Mesendoderm (in vitro differentiated cells): ENCODE measurements around the gene RNF167.

Source experiments
- DNase-seq: peaks from one replicate; pipeline ENCODE4 v3.0.0; 2013
- H2AK5ac ChIP-seq: 2 replicates; pipeline ENCODE4 v1.6.1; 2013; ENCODE audit warnings: low read length, inconsistent platforms
- H2BK120ac ChIP-seq: 2 replicates; pipeline ENCODE4 v1.6.1; 2013; ENCODE audit warnings: low read depth, mild to moderate bottlenecking, low read length, moderate library complexity, mixed read lengths
- H2BK15ac ChIP-seq: replicated peaks from 2 replicates; pipeline ENCODE4 v1.6.1; 2013; ENCODE audit warnings: low read depth, mild to moderate bottlenecking, moderate library complexity
- H2BK5ac ChIP-seq: 2 replicates; pipeline ENCODE4 v1.6.1; 2013; ENCODE audit warnings: low read length, inconsistent platforms
- H3K18ac ChIP-seq: 2 replicates; pipeline ENCODE4 v1.6.1; 2013; ENCODE audit warnings: mild to moderate bottlenecking, low read length, mixed read lengths
- H3K23ac ChIP-seq: one replicate; pipeline ENCODE4 v1.6.1; 2013; ENCODE audit warnings: low read length
- H3K27ac ChIP-seq: 2 replicates; pipeline ENCODE4 v1.5.1; 2013; ENCODE audit warnings: low read depth, mild to moderate bottlenecking, inconsistent platforms, low read length, moderate library complexity
- H3K27me3 ChIP-seq: 2 replicates; pipeline ENCODE4 v1.6.1; 2013; ENCODE audit warnings: low read length, control low read depth, mild to moderate bottlenecking, inconsistent platforms; ENCODE audit not compliant: insufficient read depth, poor library complexity
- H3K36me3 ChIP-seq: 2 replicates; pipeline ENCODE4 v1.6.1; 2013; ENCODE audit warnings: low read length, inconsistent platforms; ENCODE audit not compliant: control insufficient read depth, insufficient read depth
- H3K4ac ChIP-seq: one replicate; pipeline ENCODE4 v1.6.1; 2013; ENCODE audit warnings: low read depth, mild to moderate bottlenecking, low read length, moderate library complexity
- H3K4me1 ChIP-seq: 2 replicates; pipeline ENCODE4 v1.6.1; 2013; ENCODE audit warnings: low read depth, low read length, inconsistent platforms; ENCODE audit not compliant: control insufficient read depth
- H3K4me2 ChIP-seq: 2 replicates; pipeline ENCODE4 v1.6.1; 2013; ENCODE audit warnings: low read length
- H3K4me3 ChIP-seq: 2 replicates; pipeline ENCODE4 v1.5.1; 2013; ENCODE audit warnings: mild to moderate bottlenecking, low read length
- H3K56ac ChIP-seq: one replicate; pipeline ENCODE4 v1.6.1; 2013; ENCODE audit warnings: low read length
- H3K79me1 ChIP-seq: 2 replicates; pipeline ENCODE4 v1.6.1; 2013; ENCODE audit warnings: low read length, inconsistent platforms
- H3K79me2 ChIP-seq: 2 replicates; pipeline ENCODE4 v1.6.1; 2013; ENCODE audit warnings: mild to moderate bottlenecking, low read length; ENCODE audit not compliant: control insufficient read depth, insufficient read depth
- H3K9ac ChIP-seq: 2 replicates; pipeline ENCODE4 v1.6.1; 2013; ENCODE audit warnings: low read length, inconsistent platforms
- H4K5ac ChIP-seq: one replicate; pipeline ENCODE4 v1.6.1; 2013; ENCODE audit warnings: low read length
- H4K8ac ChIP-seq: one replicate; pipeline ENCODE4 v1.6.1; 2013; ENCODE audit warnings: low read depth, mild to moderate bottlenecking, control low read depth, low read length, moderate library complexity
- WGBS: extraction: QIAGEN DNeasy Blood & Tissue Kit; methylation state at CpG from one replicate; pipeline ENCODE4 v1.1.7; 2013; ENCODE audit warnings: low lambda C conversion rate, missing lambda C conversion rate; ENCODE audit not compliant: insufficient coverage; ENCODE audit errors: extremely low coverage; 5-methylcytosine and 5-hydroxymethylcytosine counted together

Gene RNF167

GRCh38 chr17:4947010-4947410 is 6.9 kb downstream of the RNF167 start:
- H3K18ac ChIP-seq: peak overlapping the region; percentile 52
- H3K79me1 ChIP-seq: peaks cover 13% of the 10 kb centered on the region
- H3K79me2 ChIP-seq: peaks cover 49% of the 10 kb centered on the region
- H3K36me3 ChIP-seq: peaks cover 17% of the 10 kb centered on the region
- H2BK5ac ChIP-seq: no peak overlapping the region
- H3K4me1 ChIP-seq: peaks cover 15% of the 10 kb centered on the region
- H2BK120ac ChIP-seq: no peak overlapping the region
- H2AK5ac ChIP-seq: no peak overlapping the region
- H4K5ac ChIP-seq: no peak overlapping the region
- H3K4ac ChIP-seq: no peak overlapping the region
- peak overlapping the region; percentile 90 for H3K4me3 ChIP-seq
- no peak overlapping the region for H2BK15ac ChIP-seq
- H3K4me2 ChIP-seq: peak overlapping the region; percentile 97
- peak overlapping the region; percentile 84 for H3K9ac ChIP-seq
- peak overlapping the region; percentile 88 for H3K56ac ChIP-seq
- peak; percentile 30 for DNase-seq
- H3K27me3 ChIP-seq: no peaks in the 10 kb centered on the region
- H3K27ac ChIP-seq: peak overlapping the region; percentile 84
- no peak overlapping the region for H3K23ac ChIP-seq
- WGBS: no CpG with 5 or more reads among the region's 7 CpGs
- H4K8ac ChIP-seq: no peak overlapping the region

- peaks cover 44% of the 10 kb centered on the region for H3K79me2 ChIP-seq
- H3K18ac ChIP-seq: peak overlapping the region; percentile 52
- H3K4ac ChIP-seq: peak overlapping the region; percentile 97
- H2BK15ac ChIP-seq: no peak overlapping the region
- peak overlapping the region; percentile 97 for H3K4me2 ChIP-seq
- H2BK120ac ChIP-seq: peak overlapping the region; percentile 0
- DNase-seq: peak; percentile 82
- H3K36me3 ChIP-seq: peaks cover 15% of the 10 kb centered on the region
- peaks cover 15% of the 10 kb centered on the region for H3K4me1 ChIP-seq
- H3K79me1 ChIP-seq: peaks cover 11% of the 10 kb centered on the region
- H4K5ac ChIP-seq: no peak overlapping the region
- H3K9ac ChIP-seq: peak overlapping the region; percentile 100
- peak overlapping the region; percentile 100 for H3K56ac ChIP-seq
- H4K8ac ChIP-seq: peak overlapping the region; percentile 29
- H3K27ac ChIP-seq: peak overlapping the region; percentile 92
- peak overlapping the region; percentile 97 for H2BK5ac ChIP-seq
- H3K27me3 ChIP-seq: no peaks in the 10 kb centered on the region
- no CpG with 5 or more reads among the region's 56 CpGs for WGBS
- peak overlapping the region; percentile 98 for H2AK5ac ChIP-seq
- peak overlapping the region; percentile 98 for H3K4me3 ChIP-seq
- peak overlapping the region; percentile 99 for H3K23ac ChIP-seq
Observed at GRCh38 chr17:4947411-4948165, 7.5 kb downstream of the RNF167 start.

DNA sequence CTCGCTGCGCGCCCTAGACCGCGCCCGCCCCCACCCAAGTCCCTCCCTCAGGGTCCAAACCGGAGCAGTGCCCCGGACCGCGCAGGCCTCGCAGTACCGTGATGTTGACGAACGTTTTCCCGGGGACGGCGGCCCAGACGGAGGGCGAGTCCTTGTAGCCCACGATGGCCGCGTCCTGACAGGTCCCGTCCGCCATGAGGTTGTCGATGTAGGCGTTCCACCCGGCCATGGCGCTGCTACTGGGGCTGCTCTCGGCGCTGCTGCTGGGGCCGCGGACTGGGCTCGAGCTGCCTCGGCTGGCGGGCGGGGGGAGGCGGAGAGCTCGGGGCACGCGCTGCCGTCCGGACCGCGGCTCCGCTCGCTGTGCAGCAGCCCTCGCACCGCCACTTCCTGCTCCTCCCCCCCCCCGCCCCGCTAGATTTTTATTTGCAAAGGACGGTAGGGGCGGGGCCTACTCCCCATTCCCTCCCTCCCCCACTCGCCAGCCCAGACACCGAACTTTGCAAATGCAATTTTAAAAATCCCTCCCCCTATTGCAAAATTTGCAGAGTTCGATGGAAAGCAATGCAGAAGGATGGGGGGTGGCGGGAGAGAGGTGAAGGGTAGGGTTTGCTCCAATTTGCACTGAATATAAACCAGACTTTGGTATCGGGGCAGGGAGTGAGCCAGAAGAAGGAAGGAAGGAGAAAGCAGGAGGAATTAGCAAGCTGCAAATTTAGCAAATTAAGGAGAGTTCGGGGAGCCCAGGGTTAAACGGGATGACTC is 8.3 kb downstream of the RNF167 start, which contains the start of gene PFN1:
TSS of gene PFN1 (minus strand) at position 365 of the 765 bp plus-strand sequence. CDS start at position 229, 136 bp downstream.
- H3K4me2 ChIP-seq: peak within 1 kb of the TSS; percentile 75
- peaks cover 38% of the 10 kb centered on the region for H3K79me2 ChIP-seq
- peak; percentile 95 for DNase-seq
- H3K4ac ChIP-seq: peak within 1 kb of the TSS; percentile 100
- peak within 1 kb of the TSS; percentile 97 for H2BK5ac ChIP-seq
- no CpG with 5 or more reads among the region's 59 CpGs for WGBS
- peak within 1 kb of the TSS; percentile 100 for H3K56ac ChIP-seq
- H2AK5ac ChIP-seq: peak within 1 kb of the TSS; percentile 98
- peak within 1 kb of the TSS; percentile 100 for H3K9ac ChIP-seq
- peak within 1 kb of the TSS; percentile 99 for H3K18ac ChIP-seq
- H3K4me1 ChIP-seq: peaks cover 15% of the 10 kb centered on the region
- peak within 1 kb of the TSS; percentile 94 for H4K5ac ChIP-seq
- H2BK15ac ChIP-seq: no peak within 1 kb of the TSS
- peaks cover 11% of the 10 kb centered on the region for H3K79me1 ChIP-seq
- peak within 1 kb of the TSS; percentile 100 for H3K27ac ChIP-seq
- H3K4me3 ChIP-seq: peak within 1 kb of the TSS; percentile 98
- H3K36me3 ChIP-seq: peaks cover 15% of the 10 kb centered on the region
- H3K23ac ChIP-seq: peak within 1 kb of the TSS; percentile 99
- peak within 1 kb of the TSS; percentile 95 for H4K8ac ChIP-seq
- H2BK120ac ChIP-seq: peak within 1 kb of the TSS; percentile 55
- no peaks in the 10 kb centered on the region for H3K27me3 ChIP-seq

DNA sequence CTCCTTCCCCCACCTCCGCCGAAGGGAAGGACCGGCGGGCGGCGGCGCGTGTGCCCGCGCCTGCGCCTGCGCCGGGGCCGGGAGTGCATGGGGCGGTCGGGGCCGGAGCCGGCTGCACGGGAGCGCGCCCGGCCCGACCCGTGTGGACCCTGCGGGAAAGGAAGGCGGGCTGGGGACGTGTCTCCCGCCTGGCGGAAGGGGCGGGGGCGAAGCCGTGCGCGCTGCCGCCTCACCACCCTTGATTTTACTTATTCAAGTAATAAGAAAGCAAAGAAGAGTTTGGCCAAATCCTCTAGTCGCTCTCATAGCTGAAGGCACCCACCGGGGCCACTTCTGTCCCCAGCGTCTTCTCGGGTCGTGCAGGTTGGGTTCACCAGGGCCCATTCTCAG is 8.9 kb downstream of the RNF167 start:
- Histone ChIP-seq H3K27ac (peak overlapping the region; percentile 100), H3K79me1 (peaks cover 11% of the 10 kb centered on the region), H3K79me2 (peaks cover 38% of the 10 kb centered on the region), H3K4me1 (peaks cover 15% of the 10 kb centered on the region), H3K4me3 (peak overlapping the region; percentile 75), H3K4me2 (peak overlapping the region; percentile 75), H3K36me3 (peaks cover 15% of the 10 kb centered on the region), H3K23ac (peak overlapping the region; percentile 94), H2BK120ac (peak overlapping the region; percentile 50), H2AK5ac (peak overlapping the region; percentile 27), H4K5ac (no peak overlapping the region), H2BK5ac (peak overlapping the region; percentile 96), H3K56ac (peak overlapping the region; percentile 94), H3K4ac (peak overlapping the region; percentile 100), H3K9ac (peak overlapping the region; percentile 95), H3K27me3 (no peaks in the 10 kb centered on the region), H4K8ac (peak overlapping the region; percentile 95), H3K18ac (peak overlapping the region; percentile 99), H2BK15ac (no peak overlapping the region)
- peak; percentile 94 for DNase-seq
- no CpG with 5 or more reads among the region's 40 CpGs for WGBS

- H2BK5ac ChIP-seq: peak overlapping the region; percentile 96
- peaks cover 8% of the 10 kb centered on the region for H3K79me1 ChIP-seq
- DNase-seq: peak; percentile 90
- peak overlapping the region; percentile 100 for H3K4ac ChIP-seq
- peak overlapping the region; percentile 94 for H3K23ac ChIP-seq
- H3K36me3 ChIP-seq: peaks cover 12% of the 10 kb centered on the region
- H3K18ac ChIP-seq: peak overlapping the region; percentile 99
- H3K79me2 ChIP-seq: peaks cover 36% of the 10 kb centered on the region
- no peak overlapping the region for H2BK15ac ChIP-seq
- no peaks in the 10 kb centered on the region for H3K27me3 ChIP-seq
- peak overlapping the region; percentile 95 for H4K8ac ChIP-seq
- H3K9ac ChIP-seq: peak overlapping the region; percentile 95
- peak overlapping the region; percentile 50 for H2BK120ac ChIP-seq
- H3K4me1 ChIP-seq: peaks cover 15% of the 10 kb centered on the region
- H3K27ac ChIP-seq: peak overlapping the region; percentile 100
- WGBS: no CpG with 5 or more reads among the region's 75 CpGs
- H3K56ac ChIP-seq: peak overlapping the region; percentile 94
- H3K4me3 ChIP-seq: peak overlapping the region; percentile 75
- H3K4me2 ChIP-seq: peak overlapping the region; percentile 75
- H2AK5ac ChIP-seq: no peak overlapping the region
- no peak overlapping the region for H4K5ac ChIP-seq
Observed at GRCh38 chr17:4949321-4950074, 9.4 kb downstream of the RNF167 start.
